Neural cell (in vitro differentiated cells): Measurements from ENCODE around the gene ADCY6. TPM values are rescaled to one million over a fixed set of nuclear protein-coding genes. Genes with fewer than 3 reads are reported as not detected.

Experiments used
- H2AFZ ChIP-seq: fragments of 200-600, 300-800 bp; sonication (generic), shearing (Covaris generic); 2 replicates; pipeline ENCODE4 v1.6.0; 2014; ENCODE audit warnings: low read depth, mild to moderate bottlenecking, antibody characterized with exemption, low read length, moderate library complexity
- H3F3A ChIP-seq: fragments of 200-600 bp; shearing (Covaris generic); 2 replicates; pipeline ENCODE4 v1.6.1; 2016; ENCODE audit warnings: mild to moderate bottlenecking, moderate library complexity, mixed read lengths, antibody characterized with exemption, low read length; ENCODE audit not compliant: insufficient read depth, poor library complexity, severe bottlenecking
- H3K27ac ChIP-seq: fragments of 200-600, 300-800 bp; sonication (generic), shearing (Covaris generic); 2 replicates; pipeline ENCODE4 v1.5.1; 2014; ENCODE audit warnings: mild to moderate bottlenecking, low read length, moderate library complexity
- H3K27me3 ChIP-seq: fragments of 300-800, 200-600 bp; sonication (generic), shearing (Covaris generic); 2 replicates; pipeline ENCODE4 v1.6.0; 2014; ENCODE audit warnings: mild to moderate bottlenecking, low read depth, low read length, moderate library complexity; ENCODE audit not compliant: insufficient read depth
- H3K36me3 ChIP-seq: fragments of 300-800, 200-600 bp; sonication (generic), shearing (Covaris generic); 2 replicates; pipeline ENCODE4 v1.5.1; 2014; ENCODE audit warnings: mild to moderate bottlenecking, antibody characterized with exemption, low read length, moderate library complexity; ENCODE audit not compliant: insufficient read depth
- H3K4me2 ChIP-seq: fragments of 300-800, 200-600 bp; sonication (generic), shearing (Covaris generic); 2 replicates; pipeline ENCODE4 v1.6.0; 2014; ENCODE audit warnings: mild to moderate bottlenecking, low read length
- H3K4me3 ChIP-seq: fragments of 300-800, 200-600 bp; sonication (generic), shearing (Covaris generic); 2 replicates; pipeline ENCODE4 v1.5.1; 2014; ENCODE audit warnings: mild to moderate bottlenecking, low read length, moderate library complexity
- H3K79me2 ChIP-seq: fragments of 200-600 bp; shearing (Covaris generic); replicated peaks from 2 replicates; pipeline ENCODE4 v1.6.0; 2014; ENCODE audit warnings: mild to moderate bottlenecking, low read length, moderate library complexity; ENCODE audit not compliant: insufficient read depth
- H3K9ac ChIP-seq: fragments of 300-800, 200-600 bp; sonication (generic), shearing (Covaris generic); 2 replicates; pipeline ENCODE4 v1.6.1; 2016; ENCODE audit warnings: mild to moderate bottlenecking, low read length, mixed read lengths
- H3K9me2 ChIP-seq: fragments of 200-600 bp; shearing (Covaris generic); 2 replicates; pipeline ENCODE4 v1.6.1; 2016; ENCODE audit warnings: mild to moderate bottlenecking, low read length, mixed read lengths; ENCODE audit not compliant: insufficient read depth
- H3K9me3 ChIP-seq: fragments of 200-600, 300-800 bp; sonication (generic), shearing (Covaris generic); 2 replicates; pipeline ENCODE4 v1.6.1; 2016; ENCODE audit warnings: mild to moderate bottlenecking, mixed run types, low read length, moderate library complexity, mixed read lengths
- H4K20me1 ChIP-seq: fragments of 200-600 bp; shearing (Covaris generic); 2 replicates; pipeline ENCODE4 v1.6.1; 2016; ENCODE audit warnings: mild to moderate bottlenecking, mixed run types; ENCODE audit not compliant: insufficient read depth
- CTCF ChIP-seq: fragments of 450-650 bp; IDR thresholded peaks from 2 replicates; pipeline ENCODE4 v1.5.1; 2014; ENCODE audit warnings: antibody characterized with exemption, mild to moderate bottlenecking, moderate library complexity; ENCODE audit not compliant: poor library complexity, severe bottlenecking
- EP300 ChIP-seq: fragments of 450-650 bp; conservative IDR thresholded peaks from 2 replicates; pipeline ENCODE4 v1.6.1; 2014; ENCODE audit warnings: antibody characterized with exemption, mild to moderate bottlenecking, moderate library complexity; ENCODE audit not compliant: poor library complexity, severe bottlenecking
- EZH2 ChIP-seq: fragments of 200-600, 300-800 bp; shearing (Covaris generic), sonication (generic); IDR thresholded peaks from 2 replicates; pipeline ENCODE4 v1.6.1; 2014; ENCODE audit warnings: antibody characterized with exemption, low read length, borderline replicate concordance, mild to moderate bottlenecking; ENCODE audit not compliant: insufficient read depth, poor library complexity, severe bottlenecking
- MXI1 ChIP-seq: fragments of 450-650 bp; conservative IDR thresholded peaks from 2 replicates; pipeline ENCODE4 v1.6.1; 2014; ENCODE audit warnings: antibody characterized with exemption, mild to moderate bottlenecking; ENCODE audit not compliant: poor library complexity, severe bottlenecking
- POLR2AphosphoS5 ChIP-seq: IDR thresholded peaks from 2 replicates; pipeline ENCODE4 v1.6.1; 2012
- RAD21 ChIP-seq: fragments of 450-650 bp; conservative IDR thresholded peaks from 2 replicates; pipeline ENCODE4 v1.6.1; 2014; ENCODE audit warnings: antibody characterized with exemption, mild to moderate bottlenecking, moderate library complexity
- REST ChIP-seq: IDR thresholded peaks from 2 replicates; pipeline ENCODE4 v1.6.1; 2012; ENCODE audit warnings: borderline replicate concordance
- SMC3 ChIP-seq: fragments of 450-650 bp; conservative IDR thresholded peaks from 2 replicates; pipeline ENCODE4 v1.6.1; 2014; ENCODE audit warnings: antibody characterized with exemption, mild to moderate bottlenecking, moderate library complexity; ENCODE audit not compliant: poor library complexity
- TAF1 ChIP-seq: IDR thresholded peaks from 2 replicates; pipeline ENCODE4 v1.6.1; 2012; ENCODE audit warnings: low read depth
- polyA plus RNA-seq: library from polyadenylated mRNA; depleted of rRNA; stranded (reverse); fragments of >200 nt; gene quantifications from 2 replicates; pipeline ENCODE4 v1.2.3, GENCODE V29; 2014

ADCY6 gene
- polyA plus RNA-seq, 1 donor from 2014 or later: 43.1 TPM

GRCh38 chr12:48777501-48778400, 11.1 kb downstream of the ADCY6 start:
- Histone ChIP-seq H3K4me2 (no peak overlapping the region), H3K27ac (no peak overlapping the region)
- TF ChIP-seq EP300: no peak
- no peak for TF ChIP-seq REST
- no peak for TF ChIP-seq RAD21
- TF ChIP-seq MXI1: no peak
- no peak for TF ChIP-seq TAF1
- no peak for TF ChIP-seq EZH2
- TF ChIP-seq POLR2AphosphoS5: no peak
- no peak for TF ChIP-seq SMC3
- no peak for TF ChIP-seq CTCF

GRCh38 chr12:48776956-48777355, 11.9 kb downstream of the ADCY6 start:
- Histone ChIP-seq H3K9me3 (no peaks in the 10 kb centered on the region), H3K79me2 (no peaks in the 10 kb centered on the region), H3F3A (no peaks in the 10 kb centered on the region), H2AFZ (no peak overlapping the region), H3K27me3 (no peaks in the 10 kb centered on the region), H3K9me2 (no peaks in the 10 kb centered on the region), H3K27ac (no peak overlapping the region), H3K9ac (no peak overlapping the region), H3K4me3 (no peak overlapping the region), H3K4me2 (no peak overlapping the region), H4K20me1 (no peaks in the 10 kb centered on the region), H3K36me3 (no peaks in the 10 kb centered on the region)
- TF ChIP-seq POLR2AphosphoS5 (no peak), TAF1 (no peak), EP300 (no peak), RAD21 (no peak), SMC3 (no peak), EZH2 (no peak), MXI1 (no peak), CTCF (no peak), REST (no peak)

More at GRCh38 chr12:48777501-48778400, 11.1 kb downstream of the ADCY6 start:
- Histone ChIP-seq H3K9me2 (no peaks in the 10 kb centered on the region), H4K20me1 (no peaks in the 10 kb centered on the region), H3K36me3 (no peaks in the 10 kb centered on the region), H3K9ac (no peak overlapping the region), H3K79me2 (no peaks in the 10 kb centered on the region), H3K4me3 (no peak overlapping the region), H2AFZ (no peak overlapping the region), H3K9me3 (no peaks in the 10 kb centered on the region), H3K27me3 (no peaks in the 10 kb centered on the region), H3F3A (no peaks in the 10 kb centered on the region)
